Pulmonary artery endothelial cell (primary cell): ENCODE data around the gene CCDC141. TPM values are rescaled to one million over a fixed set of nuclear protein-coding genes. Genes with fewer than 3 reads are reported as not detected.
"Not testable (repeated sequence)": the region's sequence is repeated elsewhere in the genome, so short reads cannot be mapped to it uniquely, and the experiment has no call there.

ENCODE experiments used
- DNase-seq: peaks from one replicate; pipeline ENCODE4 v3.0.0-alpha.2; 2011; ENCODE audit warnings: low read depth, low spot score
- total RNA-seq: library from RNA; depleted of rRNA; stranded (reverse); fragments of >200 nt; gene quantifications from 2 replicates; pipeline ENCODE4 v1.2.3, GENCODE V29; 2014

CCDC141 gene
- total RNA-seq, 1 donor from 2014 or later: under 0.01 TPM

DNA sequence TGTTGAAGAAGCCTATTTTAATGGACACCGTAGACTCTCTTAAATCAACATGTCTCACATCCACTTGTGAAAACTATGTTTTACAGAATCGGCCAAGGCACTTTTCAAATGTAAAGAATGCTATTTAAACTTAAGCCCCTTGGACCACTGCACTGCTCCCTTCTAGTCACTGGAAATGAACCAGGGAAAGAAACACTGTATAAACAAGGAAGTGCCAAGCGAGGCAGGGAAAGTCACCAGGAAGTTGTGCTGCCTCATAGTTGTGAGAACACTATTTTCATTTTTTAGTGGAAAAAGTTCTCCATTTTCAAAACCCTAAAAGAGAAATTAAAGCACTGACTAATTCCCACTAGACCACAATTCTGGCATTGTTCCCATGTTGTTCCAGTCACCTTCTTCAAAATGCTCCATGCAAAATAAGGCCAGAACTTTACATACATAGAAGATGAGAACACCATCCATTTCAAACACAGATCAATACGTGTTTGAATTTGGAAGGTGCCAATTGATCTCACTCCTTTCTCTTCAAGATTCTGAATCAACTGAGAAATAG, 13.5 kb downstream of the CCDC141 start:
- no peak for DNase-seq

DNA sequence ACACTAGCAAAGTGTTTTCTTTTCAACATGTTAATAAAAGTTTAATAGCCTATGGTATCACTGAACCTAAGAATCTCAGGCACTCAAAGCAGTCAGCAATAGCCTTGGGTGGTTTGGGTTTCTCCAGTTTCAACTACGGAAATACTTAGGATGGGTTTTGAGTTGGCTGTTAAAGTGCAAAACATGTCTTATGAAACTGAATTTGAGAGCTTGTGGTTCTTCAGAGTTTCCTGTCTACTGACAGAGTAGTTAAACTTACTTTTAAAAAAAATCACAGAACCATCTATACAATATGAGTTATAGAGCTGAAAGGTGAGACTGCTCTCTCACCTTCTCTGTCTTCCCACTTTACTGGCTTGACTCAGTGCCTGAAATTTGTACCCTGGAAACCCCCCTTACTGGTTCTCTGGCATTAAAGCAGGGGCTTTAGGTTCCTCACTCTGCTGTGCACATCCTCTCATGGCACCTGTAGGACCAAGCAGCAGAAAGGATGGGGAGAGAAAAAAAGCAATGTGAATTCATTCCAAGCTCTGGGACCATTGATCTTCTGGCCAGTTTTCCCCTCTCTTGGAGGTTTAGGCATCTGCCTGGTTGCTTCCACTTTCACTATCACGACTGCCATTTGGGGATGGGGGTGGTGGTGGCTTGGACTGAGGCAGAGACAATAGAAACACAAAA, 18.1 kb downstream of the CCDC141 start:
- no peak for DNase-seq

DNA sequence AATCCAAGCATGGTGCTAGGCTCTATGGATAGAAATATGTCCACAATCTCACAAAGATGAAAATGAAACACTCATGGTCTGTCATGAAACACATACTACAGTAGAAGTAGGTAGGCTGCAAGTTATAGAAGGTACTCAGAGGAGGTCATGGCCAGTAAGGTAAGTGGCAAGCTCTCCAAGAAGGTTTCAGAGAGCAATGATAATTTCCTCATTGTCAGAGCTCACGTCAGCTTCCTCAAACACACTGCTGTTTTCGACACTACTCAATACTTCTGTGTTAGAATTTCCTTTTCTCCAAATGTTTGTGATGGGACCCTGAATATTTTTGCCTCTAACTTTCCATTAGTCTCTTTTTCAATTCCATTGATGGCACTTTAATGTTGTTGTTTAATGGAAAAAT, 25.5 kb downstream of the CCDC141 start:
- no peak for DNase-seq

DNA sequence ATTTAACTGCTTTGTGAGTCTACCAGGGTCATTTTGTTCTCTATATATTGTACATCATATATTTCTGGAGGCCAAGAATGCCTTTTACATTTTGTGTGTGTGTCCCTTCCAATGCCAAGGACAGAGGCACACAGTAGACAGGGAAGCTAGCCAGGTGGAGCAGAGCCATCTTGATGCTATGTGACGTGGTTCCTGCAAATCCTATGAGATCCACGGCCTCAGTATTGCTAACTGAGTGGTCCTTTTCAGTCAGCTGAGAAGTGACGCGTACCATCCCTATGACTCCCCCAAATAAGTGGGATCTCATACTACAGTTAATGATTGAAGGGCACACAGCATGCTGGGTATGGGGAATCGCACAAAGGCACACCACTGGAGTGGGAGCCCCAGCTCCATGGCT, 27.3 kb downstream of the CCDC141 start:
- DNase-seq: no peak

DNA sequence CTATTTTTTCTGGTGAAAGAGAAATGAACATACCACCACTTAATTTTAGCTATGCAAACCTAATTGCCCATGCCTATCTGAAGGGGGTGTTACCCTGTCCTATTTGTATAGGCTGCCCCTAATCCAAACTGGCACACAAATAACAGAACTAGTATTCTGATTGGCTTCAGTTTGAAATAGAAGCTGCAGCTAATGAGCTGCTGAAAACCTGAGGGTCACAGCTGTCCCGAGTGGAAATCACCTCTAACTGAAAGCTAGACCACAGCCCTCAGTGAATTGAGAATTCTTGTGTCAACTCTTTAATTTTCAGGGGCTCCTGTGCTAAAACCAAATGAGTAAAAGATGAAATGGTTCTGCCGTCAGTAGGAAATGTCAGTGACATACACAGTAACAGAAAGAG, 28.7 kb downstream of the CCDC141 start:
- no peak for DNase-seq

DNA sequence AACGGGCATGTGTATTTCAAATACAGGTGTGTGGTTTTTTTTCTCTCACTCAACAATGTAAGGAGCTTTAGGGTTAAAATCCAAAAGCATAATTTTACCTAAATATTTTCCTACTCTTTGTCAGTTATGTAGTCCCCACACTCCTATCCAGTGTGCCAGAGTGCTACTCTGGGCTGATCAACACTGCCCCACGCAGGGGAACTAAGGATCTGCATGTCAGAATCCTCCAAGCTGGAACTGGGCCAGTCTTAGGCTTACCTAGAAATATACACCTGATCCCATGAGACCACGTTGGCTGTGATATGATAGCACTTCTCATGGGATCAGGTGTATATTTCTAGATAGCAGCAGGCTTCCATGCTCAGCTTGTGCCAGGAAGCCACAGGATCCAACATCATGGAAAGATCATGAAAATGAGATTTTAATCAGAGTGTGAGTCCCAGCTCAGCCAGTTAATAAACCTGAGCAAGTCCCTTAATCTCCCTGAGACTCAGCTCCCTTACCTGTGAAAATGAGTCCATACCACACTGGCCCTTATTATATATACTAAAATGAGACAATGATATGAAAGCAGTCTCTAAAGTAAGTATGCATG, 29.7 kb downstream of the CCDC141 start:
- no peak for DNase-seq

DNA sequence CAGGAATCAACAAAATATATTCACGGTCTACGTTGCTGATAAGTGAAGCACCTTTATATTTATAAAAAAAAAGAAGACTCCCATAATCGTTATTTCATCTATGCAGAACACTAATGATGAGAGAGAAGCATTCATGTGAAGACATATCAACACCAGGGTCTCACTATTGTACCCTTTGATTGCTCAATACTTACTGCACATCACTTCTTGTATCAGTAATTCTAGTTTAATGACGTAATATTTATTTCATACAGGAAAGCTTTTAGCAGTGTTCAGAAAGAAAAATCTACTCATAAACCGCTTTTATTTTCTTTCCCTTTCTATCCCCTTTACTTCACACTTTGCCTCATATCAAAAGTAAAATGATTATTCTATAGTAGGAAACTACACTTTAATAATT, 30.7 kb downstream of the CCDC141 start:
- DNase-seq: no peak

DNA sequence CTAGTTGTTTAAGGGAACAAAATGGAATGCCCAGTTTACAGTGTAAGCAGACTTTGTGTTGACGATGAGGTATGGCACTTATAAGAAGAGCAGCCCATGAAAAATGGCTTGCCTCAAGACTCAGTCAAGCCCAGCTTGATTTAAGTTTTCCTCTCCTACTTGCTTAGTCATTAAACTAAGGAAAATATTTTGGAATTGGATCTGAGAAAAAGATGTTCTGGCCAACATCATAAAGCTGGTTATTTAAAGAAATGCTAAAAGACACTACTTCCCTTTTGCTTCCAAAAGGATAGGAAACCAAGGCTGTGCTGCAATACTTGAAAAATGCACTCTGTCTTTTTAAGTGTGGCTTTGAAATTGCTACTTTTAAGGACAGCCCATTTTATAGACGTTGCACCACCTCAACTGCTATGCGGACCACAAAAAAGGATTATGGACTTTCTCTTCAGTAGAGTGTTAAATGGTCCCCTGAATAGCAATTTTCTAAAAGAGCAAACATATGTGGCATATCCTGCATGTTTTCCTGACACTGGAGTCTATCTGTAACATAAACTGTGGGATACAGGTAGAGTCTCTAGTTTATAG, 32.1 kb downstream of the CCDC141 start:
- DNase-seq: no peak

DNA sequence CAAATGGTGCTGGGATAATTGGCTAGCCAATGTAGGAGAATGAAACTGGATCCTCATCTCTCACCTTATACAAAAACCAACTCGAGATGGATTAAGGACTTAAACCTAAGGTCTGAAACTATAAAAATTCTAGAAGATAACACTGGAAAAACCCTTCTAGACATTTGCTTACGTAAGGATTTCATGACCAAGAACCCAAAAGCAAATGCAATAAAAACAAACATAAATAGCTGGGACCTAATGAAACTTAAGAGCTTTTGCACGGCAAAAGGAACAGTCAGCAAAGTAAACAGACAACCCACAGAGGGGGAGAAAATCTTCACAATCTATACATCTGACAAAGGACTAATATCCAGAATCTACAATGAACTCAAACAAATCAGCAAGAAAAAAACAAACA, 35.7 kb downstream of the CCDC141 start:
- not testable (repeated sequence) for DNase-seq

DNA sequence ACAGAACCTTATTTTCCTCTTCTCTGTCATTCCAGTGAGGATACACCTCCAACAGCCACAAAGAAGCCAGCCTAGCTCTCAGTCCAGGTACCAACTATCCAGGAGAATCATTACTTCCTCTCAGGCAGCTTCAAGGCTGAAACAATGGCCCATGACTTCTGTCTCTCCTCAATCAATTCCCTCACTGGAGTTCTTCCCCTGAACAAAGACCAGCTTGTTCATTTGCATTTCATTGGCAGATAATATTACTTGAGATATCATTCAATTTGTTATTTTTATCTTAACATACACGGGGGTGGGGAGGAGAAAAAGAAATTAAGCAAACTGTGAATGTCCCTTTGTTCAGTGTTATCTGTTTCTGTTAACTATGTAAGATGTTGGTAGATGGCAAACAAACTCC, 44.0 kb downstream of the CCDC141 start:
- DNase-seq: no peak

DNA sequence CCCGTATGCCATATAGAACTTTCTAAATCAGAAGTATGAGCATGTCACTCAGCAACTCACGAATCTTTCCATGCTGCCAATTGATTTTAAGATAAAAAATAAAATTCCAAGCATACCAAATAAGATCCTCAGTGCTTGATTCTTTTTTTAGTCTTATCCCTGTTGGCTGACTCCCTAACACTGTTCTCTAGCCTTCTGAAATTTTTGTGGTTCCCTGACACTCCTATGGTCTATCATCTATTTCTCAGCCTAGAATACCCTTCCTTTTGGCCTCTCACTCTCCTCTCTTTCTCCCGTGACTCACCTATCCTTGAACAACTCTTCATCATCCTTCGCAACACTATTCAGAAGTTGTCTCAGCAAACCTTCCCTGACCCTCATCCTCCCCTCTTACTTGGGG, 50.5 kb downstream of the CCDC141 start:
- DNase-seq: no peak

DNA sequence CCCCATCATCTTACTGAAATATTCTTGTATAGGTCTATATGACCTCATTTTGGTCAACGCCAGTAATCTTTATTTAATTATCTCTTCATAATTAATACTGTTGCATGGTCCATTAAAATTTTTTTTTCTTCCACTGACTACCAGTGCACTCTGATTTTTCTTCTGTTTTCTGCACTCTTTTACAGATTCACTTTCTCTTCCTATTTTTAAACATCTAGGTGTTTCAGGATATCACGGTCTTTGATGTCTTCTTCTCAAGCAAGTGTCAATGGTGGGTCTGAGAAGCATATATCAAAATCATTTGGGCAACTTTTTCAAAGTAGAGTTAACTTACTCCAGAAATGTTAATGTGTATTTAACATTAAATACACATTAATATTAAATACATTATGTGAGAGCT, 51.4 kb downstream of the CCDC141 start:
- no peak for DNase-seq

DNA sequence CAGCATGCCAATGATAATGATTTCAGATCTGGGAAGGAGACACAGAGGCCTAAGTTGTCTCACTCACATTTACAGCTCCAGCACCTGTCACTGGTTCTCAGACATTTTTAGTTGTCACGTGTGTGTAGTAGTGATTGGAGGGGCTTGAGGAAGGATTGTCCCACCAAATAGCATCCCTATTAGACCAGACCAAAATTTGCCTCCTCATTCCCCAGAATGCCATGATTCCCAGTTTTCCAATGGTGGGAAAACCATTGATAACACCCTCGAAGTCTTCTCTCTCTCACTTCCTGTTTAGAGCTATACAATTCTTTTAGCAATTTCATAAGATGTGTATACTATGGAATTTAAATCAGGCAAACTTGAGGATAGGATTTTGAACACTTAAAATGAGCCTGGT, 52.5 kb downstream of the CCDC141 start:
- DNase-seq: no peak

DNA sequence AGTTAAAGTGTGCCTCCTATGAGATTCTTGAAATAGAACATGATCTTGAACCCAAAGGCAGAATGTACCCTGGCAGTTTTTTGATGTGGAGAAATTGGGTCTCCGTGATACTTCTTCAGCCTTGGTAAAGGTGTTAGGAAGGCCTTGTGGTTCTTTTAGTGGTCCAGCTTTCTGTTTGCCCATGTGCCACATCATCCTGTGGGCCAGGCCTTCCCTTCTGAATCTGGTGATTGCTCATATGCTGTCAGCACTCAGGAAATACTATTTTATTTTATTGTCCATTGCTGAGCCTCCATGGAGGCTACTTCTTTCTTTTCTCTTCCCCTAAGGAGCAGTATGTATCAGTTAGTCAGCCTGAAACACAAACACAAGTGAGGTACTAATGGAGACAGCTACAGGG, 52.9 kb downstream of the CCDC141 start:
- no peak for DNase-seq

DNA sequence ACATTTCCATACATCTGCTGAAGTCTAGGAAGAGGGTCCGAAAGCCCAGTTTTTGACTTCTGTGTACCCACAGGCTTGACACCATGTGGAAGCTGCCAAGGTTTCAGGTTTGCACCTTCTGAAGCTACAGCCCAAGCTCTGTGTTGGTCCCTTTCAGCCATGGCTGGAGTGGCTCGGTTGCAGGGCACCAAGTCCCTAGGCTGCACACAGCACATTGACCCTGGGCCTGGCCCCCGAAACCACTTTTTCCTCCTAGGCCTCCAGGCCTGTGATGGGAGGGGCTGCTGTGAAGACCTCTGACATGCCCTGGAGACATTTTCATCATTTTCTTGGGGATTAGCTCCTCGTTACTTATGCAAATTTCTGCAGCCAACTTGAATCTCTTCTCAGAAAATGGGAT, 55.7 kb downstream of the CCDC141 start:
- DNase-seq: no peak

DNA sequence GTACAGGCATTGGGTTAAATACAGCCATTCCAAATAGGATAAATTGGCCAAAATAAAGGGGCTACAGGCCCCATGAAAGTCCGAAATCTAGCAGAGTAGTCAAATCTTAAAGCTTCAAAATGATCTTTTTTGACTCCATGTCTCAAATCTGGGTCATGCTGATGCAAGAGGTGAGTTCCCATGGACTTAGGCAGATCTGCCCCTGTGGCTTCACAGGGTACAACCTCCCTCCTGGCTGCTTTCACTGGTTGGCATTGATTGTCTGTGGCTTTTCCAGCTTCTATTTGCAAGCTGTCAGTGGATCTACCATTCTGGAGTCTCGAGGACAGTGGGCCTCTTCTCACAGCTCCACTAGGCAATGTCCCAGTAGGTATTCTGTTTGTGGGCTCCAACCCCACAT, 56.1 kb downstream of the CCDC141 start:
- DNase-seq: no peak

DNA sequence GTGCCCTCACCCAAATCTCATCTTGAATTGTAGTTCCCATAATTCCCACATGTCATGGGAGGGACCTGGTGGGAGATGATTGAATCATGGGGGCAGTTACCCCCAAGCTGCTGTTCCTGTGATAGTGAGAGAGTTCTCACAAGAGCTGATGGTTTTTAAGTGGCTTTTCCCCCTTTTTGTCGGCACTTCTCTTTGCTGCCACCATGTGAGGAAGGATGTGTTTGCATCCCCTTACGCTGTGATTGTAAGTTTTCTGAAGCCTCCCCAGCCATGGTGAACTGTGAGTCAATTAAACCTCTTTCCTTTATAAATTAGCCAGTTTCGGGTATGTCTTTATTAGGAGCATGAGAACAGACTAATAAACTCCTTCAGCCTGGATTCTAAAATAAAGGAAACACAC, 57.2 kb downstream of the CCDC141 start:
- not testable (repeated sequence) for DNase-seq

DNA sequence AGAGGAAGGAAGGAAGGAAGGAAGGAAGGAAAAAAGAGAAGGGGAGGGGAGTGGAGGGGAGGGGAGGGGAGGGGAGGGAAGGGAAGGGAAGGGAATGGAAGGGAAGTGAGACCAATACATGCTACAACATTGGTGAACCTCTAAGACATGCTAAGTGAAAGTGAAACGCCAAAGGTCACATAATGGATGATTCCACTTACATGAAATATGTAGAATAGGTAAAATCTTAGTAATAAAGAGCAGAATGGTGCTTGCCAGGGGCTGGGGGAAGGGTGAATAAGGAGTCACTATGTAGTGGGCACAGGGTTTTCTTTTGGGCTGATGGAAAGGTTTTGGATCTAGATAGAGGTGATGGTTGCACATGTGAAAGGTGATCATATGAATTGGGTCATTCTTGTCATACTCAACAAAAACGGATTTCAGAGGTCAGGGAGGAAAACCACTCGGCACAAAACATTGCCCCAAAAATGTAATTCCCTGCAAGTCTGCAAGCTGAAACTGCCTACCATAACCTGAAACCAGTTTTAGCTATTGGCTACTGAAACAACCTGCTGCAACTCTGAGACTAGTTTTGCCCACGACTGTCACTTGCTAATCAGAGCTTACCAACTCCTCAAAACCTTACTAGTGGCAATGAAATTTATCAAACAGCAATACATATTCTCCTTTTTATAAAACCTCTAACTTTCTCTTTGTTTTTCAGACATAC, 59.2 kb downstream of the CCDC141 start:
- DNase-seq: no peak

DNA sequence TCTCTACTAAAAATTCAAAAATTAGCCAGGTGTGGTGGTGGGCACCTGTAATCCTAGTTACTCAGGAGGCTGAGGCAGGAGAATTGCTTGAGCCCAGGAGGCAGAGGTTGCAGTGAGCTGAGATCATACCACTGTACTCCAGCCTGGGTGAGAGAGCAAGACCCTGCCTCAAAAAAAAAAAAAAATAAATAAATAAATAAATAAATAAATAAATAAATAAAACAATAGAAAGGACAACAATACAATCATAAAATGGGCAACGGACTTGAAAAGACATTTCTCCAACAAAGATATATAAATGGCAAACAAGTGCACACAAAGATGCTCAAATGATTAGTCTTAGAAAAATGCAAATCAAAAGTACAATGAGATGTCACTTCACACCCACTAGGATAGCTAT, 60.5 kb downstream of the CCDC141 start:
- DNase-seq: not testable (repeated sequence)

DNA sequence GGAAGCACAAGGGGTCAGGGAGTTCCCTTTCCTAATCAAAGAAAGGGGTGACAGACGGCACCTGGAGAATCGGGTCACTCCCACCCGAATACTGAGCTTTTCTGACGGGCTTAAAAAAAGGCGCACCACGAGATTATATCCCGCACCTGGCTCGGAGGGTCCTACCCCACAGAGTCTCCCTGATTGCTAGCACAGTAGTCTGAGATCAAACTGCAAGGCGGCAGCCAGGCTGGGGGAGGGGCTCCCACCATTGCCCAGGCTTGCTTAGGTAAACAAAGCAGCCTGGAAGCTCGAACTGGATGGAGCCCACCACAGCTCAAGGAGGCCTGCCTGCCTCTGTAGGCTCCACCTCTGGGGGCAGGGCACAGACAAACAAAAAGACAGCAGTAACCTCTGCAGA, 67.3 kb downstream of the CCDC141 start:
- DNase-seq: not testable (repeated sequence)

DNA sequence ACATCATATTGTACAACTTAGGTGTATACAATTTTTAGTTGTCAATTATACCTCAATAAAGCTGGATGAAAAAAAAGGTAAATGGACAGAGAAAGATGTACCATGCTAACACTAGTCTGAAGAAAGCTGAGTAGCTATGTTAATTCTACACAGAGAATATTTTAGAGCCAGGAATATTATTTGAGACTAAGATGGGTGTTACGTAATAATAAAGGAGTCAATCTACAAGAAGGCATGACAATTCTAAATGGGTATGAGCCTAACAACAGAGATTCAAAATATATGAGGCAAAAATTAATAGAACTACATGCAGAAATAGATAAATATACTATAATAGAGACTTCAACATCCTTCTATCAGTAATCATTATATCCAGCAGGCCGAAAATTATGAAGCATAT, 69.1 kb downstream of the CCDC141 start:
- DNase-seq: no peak

DNA sequence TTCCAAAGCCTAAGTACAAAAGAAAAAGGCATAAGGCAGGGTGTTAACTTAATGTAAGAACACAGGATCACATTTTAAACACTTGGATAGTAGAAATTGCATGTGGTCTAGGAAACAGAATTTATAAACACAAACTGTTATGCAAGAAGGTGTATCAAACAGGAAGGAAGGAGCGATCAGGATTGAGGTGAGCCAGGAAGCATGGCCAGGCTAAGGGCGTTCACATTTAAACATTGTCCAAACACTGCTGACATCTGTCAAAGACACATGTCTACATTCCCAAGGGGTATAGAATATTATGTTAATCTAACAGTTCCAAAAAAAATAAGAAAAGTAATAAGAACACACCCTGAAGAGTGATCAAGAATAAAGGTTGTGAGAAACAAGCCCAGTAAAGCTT, 71.3 kb downstream of the CCDC141 start:
- DNase-seq: no peak
